GM23248 (cell line): ENCODE data around the gene RAD51AP2. TPM values are rescaled to one million over a fixed set of nuclear protein-coding genes. Genes with fewer than 3 reads are reported as not detected.
"Not testable (repeated sequence)": the region's sequence is repeated elsewhere in the genome, so short reads cannot be mapped to it uniquely, and the experiment has no call there.

Experiments
- DNase-seq: peaks from one replicate; pipeline ENCODE4 v3.0.0-alpha.2; 2015
- H2AFZ ChIP-seq: fragments of 200-600 bp; sonication (generic); 2 replicates; pipeline ENCODE4 v1.6.1; 2016; ENCODE audit warnings: antibody characterized with exemption
- H3F3A ChIP-seq: fragments of 200-600 bp; sonication (generic); 2 replicates; pipeline ENCODE4 v1.6.1; 2016; ENCODE audit warnings: mild to moderate bottlenecking, antibody characterized with exemption, mixed run types; ENCODE audit not compliant: insufficient read depth
- H3K27ac ChIP-seq: fragments of 200-600 bp; sonication (generic); 2 replicates; pipeline ENCODE4 v1.5.1; 2016; ENCODE audit warnings: mild to moderate bottlenecking
- H3K27me3 ChIP-seq: fragments of 200-600 bp; sonication (generic); replicated peaks from 2 replicates; pipeline ENCODE4 v1.6.1; 2016; ENCODE audit warnings: mild to moderate bottlenecking; ENCODE audit not compliant: insufficient read depth
- H3K36me3 ChIP-seq: fragments of 200-600 bp; sonication (generic); 2 replicates; pipeline ENCODE4 v1.6.1; 2016; ENCODE audit warnings: low read depth, mild to moderate bottlenecking
- H3K4me1 ChIP-seq: fragments of 200-600 bp; sonication (generic); 2 replicates; pipeline ENCODE4 v1.6.1; 2016; ENCODE audit warnings: mild to moderate bottlenecking; ENCODE audit not compliant: insufficient read depth
- H3K4me2 ChIP-seq: fragments of 200-600 bp; sonication (generic); one replicate; pipeline ENCODE4 v1.6.1; 2016; ENCODE audit warnings: mild to moderate bottlenecking; ENCODE audit not compliant: unreplicated experiment
- H3K4me3 ChIP-seq: fragments of 200-600 bp; sonication (generic); 2 replicates; pipeline ENCODE4 v1.5.1; 2016; ENCODE audit warnings: mild to moderate bottlenecking
- H3K79me2 ChIP-seq: fragments of 200-600 bp; sonication (generic); 2 replicates; pipeline ENCODE4 v1.6.1; 2016; ENCODE audit warnings: mild to moderate bottlenecking; ENCODE audit not compliant: insufficient read depth
- H3K9ac ChIP-seq: fragments of 200-600 bp; sonication (generic); 2 replicates; pipeline ENCODE4 v1.6.1; 2016; ENCODE audit warnings: mild to moderate bottlenecking
- H3K9me2 ChIP-seq: fragments of 200-600 bp; sonication (generic); 2 replicates; pipeline ENCODE4 v1.6.1; 2016; ENCODE audit warnings: mixed run types, mild to moderate bottlenecking, moderate library complexity; ENCODE audit not compliant: insufficient read depth
- H3K9me3 ChIP-seq: fragments of 200-600 bp; sonication (generic); one replicate; pipeline ENCODE4 v1.6.1; 2017; ENCODE audit warnings: low read depth
- H4K20me1 ChIP-seq: fragments of 200-600 bp; sonication (generic); 2 replicates; pipeline ENCODE4 v1.6.0; 2016; ENCODE audit not compliant: insufficient read depth
- EZH2 ChIP-seq: fragments of 200-600 bp; sonication (generic); IDR thresholded peaks from 2 replicates; pipeline ENCODE4 v1.6.1; 2018; ENCODE audit warnings: antibody characterized with exemption, mild to moderate bottlenecking; ENCODE audit not compliant: insufficient read depth, poor library complexity, severe bottlenecking
- EZH2phosphoT487 ChIP-seq: fragments of 200-600 bp; sonication (generic); IDR thresholded peaks from 2 replicates; pipeline ENCODE4 v1.6.1; 2018; ENCODE audit warnings: antibody characterized with exemption, moderate library complexity, mild to moderate bottlenecking, low read depth; ENCODE audit not compliant: insufficient read depth
- WGBS, 2 experiments: methylation state at CpG; one replicate each; pipeline ENCODE4 v1.1.6; 2015 to 2017; ENCODE audit warnings: low lambda C conversion rate in 2 of 2, low coverage in 1 of 2; ENCODE audit errors: missing lambda C conversion rate in 2 of 2; 5-methylcytosine and 5-hydroxymethylcytosine counted together
- in situ Hi-C: fragments of 300-500 bp; cut with MboI; formaldehyde crosslinking; loops from 2 replicates; pipeline ENCODE4 v1.15.0; 2020
- polyA plus RNA-seq: library from polyadenylated mRNA; unstranded; fragments of >200 nt; fragmentation: Nextera tagmentation; extraction: Ambion mirVana; gene quantifications from 2 replicates; pipeline ENCODE4 v1.2.1, GENCODE V29; 2016
- total RNA-seq: library from RNA; depleted of rRNA; stranded (reverse); fragments of >200 nt; shearing (Covaris generic); gene quantifications from 2 replicates; pipeline ENCODE4 v1.2.3, GENCODE V29; 2014

Gene RAD51AP2
- total and polyA plus RNA-seq, 2 experiments from 2014 or later = not detected

GRCh38 chr2:17497718-17498117 lies 20.5 kb downstream of the RAD51AP2 start:
- WGBS, 2 experiments = 6 to 15% methylated on average over 1 of the region's 1 CpG
- Histone ChIP-seq H4K20me1 (no peaks in the 10 kb centered on the region), H3K27ac (no peak overlapping the region), H3K9me3 (no peaks in the 10 kb centered on the region), H3K79me2 (no peaks in the 10 kb centered on the region), H3K4me3 (no peak overlapping the region), H2AFZ (no peak overlapping the region), H3F3A (no peaks in the 10 kb centered on the region), H3K36me3 (no peaks in the 10 kb centered on the region), H3K4me2 (no peak overlapping the region), H3K9me2 (no peaks in the 10 kb centered on the region), H3K4me1 (no peaks in the 10 kb centered on the region), H3K9ac (no peak overlapping the region), H3K27me3 (no peaks in the 10 kb centered on the region)
- in situ Hi-C loops = no loop called here
- no peak for TF ChIP-seq EZH2phosphoT487
- no peak for TF ChIP-seq EZH2
- DNase-seq = no peak

- H3K36me3 ChIP-seq = no peaks in the 10 kb centered on the region
- no peaks in the 10 kb centered on the region for H3K4me1 ChIP-seq
- no peak for TF ChIP-seq EZH2phosphoT487
- no peak for TF ChIP-seq EZH2
- H3F3A ChIP-seq = no peaks in the 10 kb centered on the region
- H3K27me3 ChIP-seq = no peaks in the 10 kb centered on the region
- DNase-seq = peak; percentile 13
- no peaks in the 10 kb centered on the region for H3K79me2 ChIP-seq
- in situ Hi-C loops = no loop called here
- no peak overlapping the region for H3K4me2 ChIP-seq
- no peaks in the 10 kb centered on the region for H3K9me3 ChIP-seq
- no peaks in the 10 kb centered on the region for H3K9me2 ChIP-seq
- H3K4me3 ChIP-seq = no peak overlapping the region
- H3K9ac ChIP-seq = no peak overlapping the region
- no peaks in the 10 kb centered on the region for H4K20me1 ChIP-seq
- no peak overlapping the region for H2AFZ ChIP-seq
- 6 to 10% methylated on average over 1 of the region's 1 CpG for WGBS, 2 experiments
- H3K27ac ChIP-seq = no peak overlapping the region
These were observed 22.6 kb downstream of the RAD51AP2 start for GRCh38 chr2:17495590-17495989.

- H3K79me2 ChIP-seq, H3K4me2 ChIP-seq, H3K4me3 ChIP-seq, H3K27ac ChIP-seq, H3K9ac ChIP-seq, H2AFZ ChIP-seq, H3K9me3 ChIP-seq, H4K20me1 ChIP-seq, H3K27me3 ChIP-seq, DNase-seq, H3K36me3 ChIP-seq, in situ Hi-C loops, H3K9me2 ChIP-seq, H3F3A ChIP-seq, H3K4me1 ChIP-seq: not testable (repeated sequence)
These were observed 28.1 kb downstream of the RAD51AP2 start for GRCh38 chr2:17490165-17490564.

GRCh38 chr2:17488610-17489009 lies 29.6 kb downstream of the RAD51AP2 start:
- H3K36me3 ChIP-seq, H3K4me1 ChIP-seq, H3K4me2 ChIP-seq, H3F3A ChIP-seq, H3K9ac ChIP-seq, H3K27ac ChIP-seq, H3K79me2 ChIP-seq, H4K20me1 ChIP-seq, H2AFZ ChIP-seq, H3K27me3 ChIP-seq, H3K4me3 ChIP-seq, H3K9me3 ChIP-seq, H3K9me2 ChIP-seq, in situ Hi-C loops, DNase-seq: not testable (repeated sequence)
- 48 to 49% methylated on average over 4 of the region's 4 CpGs for WGBS, 2 experiments

- Histone ChIP-seq H3K79me2 (no peaks in the 10 kb centered on the region), H3K36me3 (no peaks in the 10 kb centered on the region), H3K9me3 (no peaks in the 10 kb centered on the region), H3K9ac (no peak overlapping the region), H3K4me3 (no peak overlapping the region), H3F3A (no peaks in the 10 kb centered on the region), H2AFZ (no peak overlapping the region), H3K27me3 (no peaks in the 10 kb centered on the region), H4K20me1 (no peaks in the 10 kb centered on the region), H3K4me1 (no peaks in the 10 kb centered on the region), H3K9me2 (no peaks in the 10 kb centered on the region), H3K4me2 (no peak overlapping the region), H3K27ac (no peak overlapping the region)
- WGBS, 2 experiments = 29 to 31% methylated on average over 1 of the region's 1 CpG
- no peak for DNase-seq
- TF ChIP-seq EZH2phosphoT487 (no peak), EZH2 (no peak)
- in situ Hi-C loops = no loop called here
These were observed 34.7 kb downstream of the RAD51AP2 start for GRCh38 chr2:17483496-17483895.
